Suppressor macrophage treated with lipopolysaccharide for 4 hours (primary cell): ENCODE data around the gene WDR44.
"Not testable (repeated sequence)": the region's sequence is repeated elsewhere in the genome, so short reads cannot be mapped to it uniquely, and the experiment has no call there.

ENCODE experiments used
- DNase-seq: peaks from one replicate; pipeline ENCODE4 v3.0.0-alpha.2; 2020

Gene WDR44

DNA sequence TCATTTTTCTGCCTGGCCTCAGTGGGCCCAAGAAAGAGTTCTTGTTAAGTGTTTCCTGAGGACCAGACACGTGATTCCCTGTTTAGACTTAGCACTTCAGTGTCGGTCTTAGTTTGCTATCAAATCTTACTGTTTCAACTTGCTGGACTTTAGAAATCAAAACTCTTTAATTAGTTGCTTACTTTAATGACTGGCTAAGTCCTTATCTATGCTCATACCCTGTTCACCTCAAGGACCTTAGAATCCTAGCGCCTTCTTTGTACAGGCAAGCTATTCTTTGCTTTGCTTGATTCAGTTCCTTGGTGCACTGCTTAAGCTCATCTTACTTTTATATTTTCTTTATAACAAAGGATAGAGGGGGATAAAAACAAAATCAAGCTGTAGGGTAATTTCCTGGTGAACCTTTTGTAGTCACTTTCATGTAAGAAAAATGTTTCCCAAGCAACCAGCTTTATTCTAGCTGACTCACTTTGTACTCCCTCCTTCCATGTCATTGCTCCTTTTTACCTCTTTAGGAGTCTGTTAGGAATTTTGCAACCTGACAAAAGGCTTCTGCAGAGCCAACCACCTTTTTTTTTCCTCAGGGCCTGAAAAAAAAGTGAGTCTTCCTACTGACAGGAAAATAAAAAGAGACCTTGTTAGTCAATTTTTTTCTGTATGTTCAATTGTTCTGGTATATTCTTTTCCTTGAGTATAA, 14.7 kb downstream of the WDR44 start:
- no peak for DNase-seq

DNA sequence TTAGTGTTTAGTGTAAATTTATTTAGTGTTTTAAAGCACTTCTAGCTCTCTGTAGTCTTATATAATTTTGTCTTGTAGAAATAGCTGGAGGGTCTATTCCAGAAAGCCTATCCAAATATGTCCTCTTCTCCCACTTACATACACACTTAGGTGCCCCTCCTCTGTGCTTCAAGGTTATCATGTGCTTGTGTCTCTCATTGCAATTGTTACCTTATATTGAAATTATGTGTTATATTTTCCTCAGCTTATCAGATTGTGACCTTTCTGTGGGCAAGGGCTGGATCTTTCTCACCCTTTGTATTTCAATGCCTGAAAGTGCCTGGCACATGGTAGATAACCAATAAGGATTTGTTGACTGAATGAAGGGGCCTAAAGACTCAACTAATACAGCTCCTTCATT, 18.4 kb downstream of the WDR44 start:
- DNase-seq = no peak

DNA sequence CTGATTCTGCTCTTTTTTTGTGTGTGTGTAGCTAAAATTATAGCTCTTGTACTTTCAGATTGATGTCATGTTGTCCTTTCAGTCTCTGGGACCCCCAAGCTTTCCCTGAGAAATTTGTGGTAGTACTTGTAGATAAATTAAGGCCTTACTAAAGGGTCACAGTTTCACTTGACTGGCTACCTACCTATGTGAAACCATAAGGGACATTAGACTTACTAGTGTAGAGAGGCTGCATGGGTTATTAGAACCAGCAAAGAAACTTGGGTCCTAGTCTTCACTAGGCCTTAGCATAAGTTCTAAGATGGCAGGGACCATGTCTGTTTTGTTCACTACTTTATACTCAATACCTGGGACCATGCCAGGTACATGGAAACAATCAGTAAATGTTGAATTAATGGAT, 21.4 kb downstream of the WDR44 start:
- DNase-seq = no peak

DNA sequence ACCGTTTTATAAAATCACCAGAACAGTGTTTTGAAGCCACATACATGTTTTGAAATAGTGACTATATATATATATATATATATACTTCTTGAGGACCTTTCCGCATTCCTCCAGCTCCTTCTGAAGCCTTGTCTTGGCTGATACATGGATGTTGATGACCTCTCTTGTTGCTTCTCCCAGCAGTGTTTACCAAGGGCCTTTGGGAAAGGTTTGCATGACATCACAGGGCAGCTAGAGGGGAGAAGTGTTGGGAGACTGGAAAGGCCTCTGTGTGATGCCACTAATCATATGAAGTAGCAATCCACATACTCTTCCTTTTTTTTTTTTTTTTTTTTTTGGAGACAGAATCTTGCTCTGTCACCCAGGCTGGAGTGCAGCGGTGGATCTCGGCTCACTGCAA, 22.5 kb downstream of the WDR44 start:
- DNase-seq = no peak

DNA sequence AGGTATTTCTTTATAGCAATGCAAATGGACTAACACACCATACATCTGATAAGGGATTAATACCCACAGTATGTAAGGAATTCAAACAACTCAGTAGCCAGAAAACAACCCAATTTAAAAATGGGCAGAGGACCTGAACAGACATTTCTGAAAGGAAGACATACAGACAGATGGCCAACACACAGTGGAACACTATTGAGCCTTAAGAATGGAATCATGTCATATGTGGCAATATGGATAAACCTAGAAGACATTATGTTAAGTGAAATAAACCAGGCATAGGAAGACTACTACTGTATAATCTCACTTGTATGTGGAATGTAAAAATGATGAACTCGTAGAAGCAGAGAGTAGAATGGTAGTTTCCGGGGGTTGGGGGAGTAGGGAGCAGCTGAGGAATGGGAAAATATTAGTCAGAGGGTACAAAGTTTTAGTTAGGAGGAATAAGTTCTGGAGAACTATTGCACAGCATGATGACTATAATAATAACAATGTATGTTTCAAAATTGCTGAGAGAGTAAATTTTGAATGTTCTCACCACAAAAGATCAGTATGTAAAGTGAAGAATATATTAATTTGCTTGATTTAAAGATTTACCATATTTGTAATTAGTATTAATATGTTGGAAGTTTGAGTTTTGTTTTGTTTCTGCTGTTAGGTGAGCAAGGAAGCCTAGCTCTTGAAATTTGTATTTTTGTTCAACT, 25.2 kb downstream of the WDR44 start:
- no peak for DNase-seq

DNA sequence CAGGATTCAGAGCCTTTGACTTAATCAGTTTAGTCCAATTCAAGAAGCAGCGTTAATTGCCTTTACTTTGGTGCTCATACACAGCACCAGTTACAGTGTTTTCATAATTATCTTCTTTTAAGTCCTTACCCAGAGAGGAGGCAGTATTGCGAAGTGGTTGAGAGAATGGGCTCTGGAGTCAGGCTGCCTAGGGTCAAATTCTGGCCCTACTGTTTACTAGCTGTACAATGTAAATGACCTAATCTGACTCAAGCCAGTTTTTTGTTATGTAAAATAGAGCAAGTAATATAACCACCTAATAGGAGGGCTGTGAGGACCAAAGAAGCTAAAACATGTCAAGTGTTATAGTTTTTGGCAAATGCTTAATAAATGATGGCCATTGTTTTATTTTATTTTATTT, 27.6 kb downstream of the WDR44 start:
- DNase-seq = no peak

DNA sequence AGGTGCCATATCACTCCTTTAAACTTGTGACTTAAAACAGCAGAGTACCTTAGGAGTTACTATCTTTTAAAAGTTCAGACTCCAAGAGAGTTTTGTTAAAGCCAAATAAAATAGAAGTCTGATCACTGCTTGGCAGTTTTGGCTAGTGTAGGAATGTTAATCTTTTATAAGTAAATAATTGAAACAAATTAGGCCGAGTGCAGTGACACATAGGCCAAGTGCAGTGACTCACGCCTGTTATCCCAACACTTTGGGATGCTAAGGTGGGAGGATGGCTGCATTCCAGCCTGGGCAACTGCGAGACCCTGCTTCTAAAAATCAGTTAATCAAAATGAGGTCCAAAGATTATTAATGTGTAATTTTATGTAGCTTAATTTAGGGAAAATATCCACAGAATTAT, 37.2 kb downstream of the WDR44 start:
- no peak for DNase-seq

DNA sequence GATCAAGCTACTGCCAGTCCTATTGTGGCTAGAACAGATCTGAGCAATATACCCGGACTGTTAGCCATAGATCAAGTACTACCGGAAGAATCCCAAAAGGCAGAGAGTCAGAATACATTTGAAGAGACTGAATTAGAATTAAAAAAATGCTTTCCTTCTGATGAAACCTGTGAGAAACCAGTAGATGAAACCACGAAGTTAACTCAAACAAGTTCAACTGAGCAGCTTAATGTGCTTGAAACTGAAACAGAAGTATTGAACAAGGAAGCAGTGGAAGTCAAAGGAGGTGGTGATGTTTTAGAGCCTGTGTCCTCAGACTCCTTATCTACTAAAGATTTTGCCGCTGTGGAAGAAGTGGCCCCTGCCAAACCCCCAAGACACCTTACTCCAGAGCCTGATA, 46.8 kb downstream of the WDR44 start:
- no peak for DNase-seq

DNA sequence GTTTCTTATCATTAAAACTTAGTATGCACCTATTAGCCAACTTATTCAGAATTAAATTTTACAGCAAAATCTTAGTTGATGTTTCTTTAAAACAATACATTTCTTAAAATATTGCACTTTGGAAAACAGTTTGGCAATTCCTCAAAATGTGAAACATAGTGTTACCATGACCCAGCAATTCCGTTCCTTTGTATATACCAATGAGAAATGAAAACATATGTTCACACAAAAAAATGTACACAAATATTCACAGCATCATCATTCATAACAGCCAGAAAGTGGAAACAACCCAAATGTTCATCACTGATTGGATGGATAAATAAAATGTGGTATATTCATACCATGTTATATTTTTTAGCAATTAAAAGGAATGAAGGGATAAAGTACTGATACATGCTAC, 50.2 kb downstream of the WDR44 start:
- DNase-seq = no peak

DNA sequence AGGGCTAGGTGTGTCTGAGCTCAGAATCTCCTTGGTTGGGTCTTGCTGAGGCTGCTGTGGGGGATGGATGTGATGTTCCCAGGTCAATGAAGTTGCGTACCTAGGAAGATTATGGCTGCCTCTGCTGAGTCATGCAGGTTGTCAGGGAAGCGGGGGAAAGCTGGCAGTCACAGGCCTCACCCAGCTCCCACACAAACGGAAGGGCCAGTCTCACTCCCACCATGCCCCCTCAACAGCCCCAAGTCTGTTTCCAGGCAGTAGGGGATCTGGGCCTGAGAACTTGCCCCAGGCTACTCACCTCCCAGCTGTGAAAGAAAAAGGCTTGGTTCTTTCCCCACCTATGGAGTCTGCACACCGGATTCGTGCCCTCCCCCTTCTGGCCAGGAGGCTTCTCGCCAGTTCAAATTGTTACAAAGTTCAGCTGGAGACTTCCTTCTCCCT, 72.9 kb downstream of the WDR44 start:
- DNase-seq = no peak

DNA sequence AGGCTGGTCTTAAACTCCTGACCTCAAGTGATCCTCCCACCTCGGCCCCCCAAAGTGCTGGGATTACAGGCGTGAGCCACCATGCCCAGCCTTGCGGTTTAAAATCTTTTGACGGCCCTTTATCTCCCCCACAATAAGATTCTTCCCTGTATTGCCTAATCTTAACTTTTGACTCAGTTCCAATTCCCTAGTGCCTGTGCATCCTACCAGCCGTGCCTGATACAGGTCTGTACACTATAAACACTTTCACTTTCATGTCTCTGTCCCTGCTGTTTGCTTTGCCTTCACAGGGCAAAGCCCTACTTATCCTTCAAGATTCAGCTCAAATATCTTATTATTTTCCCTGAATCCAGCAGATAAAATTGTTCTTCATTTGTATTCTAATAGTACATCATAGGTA, 74.6 kb downstream of the WDR44 start:
- DNase-seq = no peak

DNA sequence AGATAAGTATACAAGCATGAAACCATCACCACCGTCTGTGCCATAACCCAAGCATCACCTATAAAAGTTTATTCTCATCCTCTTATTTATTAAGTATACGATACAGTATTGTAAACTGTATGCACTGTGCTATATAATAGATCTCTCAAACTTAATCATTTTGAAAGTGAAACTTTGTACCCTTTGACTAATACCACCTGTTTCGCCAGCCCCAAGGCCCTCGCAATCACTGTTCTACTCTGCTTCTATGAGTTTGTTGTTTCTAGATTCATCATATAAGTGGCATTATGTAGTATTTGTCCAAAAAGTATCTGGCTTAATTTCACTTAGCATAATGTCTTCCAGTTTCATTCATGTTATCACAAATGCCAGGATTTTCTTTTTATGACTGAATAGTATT, 77.7 kb downstream of the WDR44 start:
- DNase-seq = peak; percentile 3

DNA sequence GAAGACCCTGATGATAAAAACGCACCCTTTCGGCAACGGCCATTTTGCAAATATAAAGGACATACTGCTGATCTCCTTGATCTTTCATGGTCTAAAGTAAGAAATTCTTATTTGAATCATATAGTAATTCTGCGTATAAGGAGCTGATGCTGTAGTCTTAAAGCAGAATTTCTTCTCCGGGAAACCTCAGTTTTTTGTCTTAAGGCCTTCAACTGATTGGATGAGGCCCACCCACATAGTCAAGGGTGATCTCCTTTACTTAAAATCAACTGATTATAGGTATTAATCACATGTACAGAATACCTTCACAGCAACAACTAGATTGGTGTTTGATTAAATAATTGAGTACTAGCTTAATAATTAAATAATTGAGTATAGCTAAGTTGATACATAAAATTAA, 86.9 kb downstream of the WDR44 start:
- no peak for DNase-seq

DNA sequence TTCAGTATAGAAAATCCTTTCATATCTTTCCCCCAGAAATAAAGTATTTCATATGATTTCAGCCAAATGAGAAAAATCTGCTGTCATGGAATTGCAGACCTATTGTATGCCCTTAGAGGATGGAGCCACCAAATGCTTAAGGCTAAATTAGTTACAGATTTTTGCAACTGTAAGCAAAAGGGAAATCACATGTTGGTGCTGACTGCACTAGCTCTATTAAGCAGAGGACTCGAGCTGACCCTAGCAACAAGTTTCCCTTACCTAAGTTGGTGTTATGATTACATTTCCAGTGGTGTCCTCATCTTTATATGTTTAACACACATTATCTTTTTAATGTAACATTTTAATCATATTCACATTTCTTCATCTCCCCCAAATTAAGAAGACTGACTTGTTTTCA, 91.4 kb downstream of the WDR44 start:
- DNase-seq = no peak

DNA sequence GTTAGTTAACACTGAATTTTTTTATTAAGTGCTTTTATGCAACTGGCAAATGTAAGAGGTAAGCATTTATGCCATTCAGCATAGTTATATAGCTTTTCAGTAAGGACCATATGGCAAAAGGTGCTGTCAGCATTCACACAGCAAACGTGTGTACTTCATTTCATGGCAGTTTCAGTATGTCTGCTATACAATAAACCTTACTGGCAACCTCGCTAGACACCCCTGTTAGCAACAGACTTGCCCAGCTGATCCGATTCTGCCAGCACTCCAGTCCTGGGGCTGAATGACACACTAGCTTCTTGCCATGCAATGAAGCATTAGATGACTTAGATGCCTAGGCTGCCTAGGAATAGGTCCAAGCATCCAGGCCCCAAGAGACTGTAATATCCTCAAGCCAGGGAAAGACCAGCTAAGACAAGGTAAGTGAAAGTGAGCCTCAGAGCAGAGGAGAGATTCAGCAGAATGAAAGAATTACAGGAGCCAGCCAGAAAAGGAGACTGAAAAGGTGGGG, 102.4 kb downstream of the WDR44 start:
- DNase-seq = no peak

DNA sequence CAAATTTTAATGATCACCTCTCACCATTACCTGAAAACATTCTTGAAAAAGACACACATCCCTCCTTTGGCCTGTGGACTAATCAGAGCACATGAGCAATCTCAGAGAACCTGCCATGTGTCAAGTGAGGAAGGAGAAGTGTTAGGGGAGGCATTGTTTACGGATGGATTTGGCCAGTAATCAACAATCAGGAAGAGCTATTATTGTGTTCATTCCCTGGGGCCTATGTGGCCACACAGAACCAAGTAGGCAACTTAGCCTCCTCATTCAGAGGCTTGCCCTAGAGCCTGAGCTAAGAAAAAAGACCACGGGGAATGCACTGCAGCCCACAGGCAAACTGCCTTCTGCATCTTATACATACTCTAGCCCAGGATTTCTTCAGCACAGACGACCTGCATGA, 109.1 kb downstream of the WDR44 start:
- no peak for DNase-seq

DNA sequence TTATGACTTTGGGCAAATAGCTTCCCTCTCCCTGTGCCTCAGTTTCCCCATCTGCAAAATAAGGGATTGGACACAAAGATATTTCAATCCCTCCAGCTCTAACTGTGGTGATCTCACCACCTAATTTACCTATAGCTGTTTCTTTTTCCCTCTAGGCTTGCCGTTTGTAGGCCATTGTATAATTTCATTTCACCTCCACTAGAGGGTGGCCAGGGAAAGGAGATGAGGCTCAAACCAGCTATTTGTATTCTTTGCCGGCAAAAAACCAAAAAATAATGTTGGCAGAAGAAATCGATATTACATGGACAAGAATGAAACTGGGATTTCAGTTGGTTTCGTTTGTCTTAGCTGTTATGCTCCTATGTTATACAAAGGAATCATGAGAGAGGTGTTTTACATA, 113.6 kb downstream of the WDR44 start:
- DNase-seq = peak; percentile 35

DNA sequence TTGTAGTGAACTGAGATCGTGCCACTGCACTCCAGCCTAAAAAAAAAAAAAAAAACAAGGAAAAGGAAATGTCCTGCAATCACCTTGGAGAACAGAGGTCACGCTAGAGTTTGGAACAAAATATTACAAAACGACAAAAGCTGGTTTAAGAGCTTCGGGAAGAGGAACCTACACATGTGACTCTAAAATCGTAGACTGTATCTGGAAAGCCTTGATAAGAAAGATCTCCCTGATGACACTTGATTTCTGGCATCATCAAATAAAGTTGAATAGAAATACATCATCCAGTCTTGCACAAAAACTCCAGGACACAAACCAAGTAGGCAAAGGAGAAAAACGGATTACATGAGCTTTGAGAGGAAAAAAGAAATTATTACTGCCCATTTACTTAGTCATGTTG, 118.6 kb downstream of the WDR44 start:
- DNase-seq = peak; percentile 23

DNA sequence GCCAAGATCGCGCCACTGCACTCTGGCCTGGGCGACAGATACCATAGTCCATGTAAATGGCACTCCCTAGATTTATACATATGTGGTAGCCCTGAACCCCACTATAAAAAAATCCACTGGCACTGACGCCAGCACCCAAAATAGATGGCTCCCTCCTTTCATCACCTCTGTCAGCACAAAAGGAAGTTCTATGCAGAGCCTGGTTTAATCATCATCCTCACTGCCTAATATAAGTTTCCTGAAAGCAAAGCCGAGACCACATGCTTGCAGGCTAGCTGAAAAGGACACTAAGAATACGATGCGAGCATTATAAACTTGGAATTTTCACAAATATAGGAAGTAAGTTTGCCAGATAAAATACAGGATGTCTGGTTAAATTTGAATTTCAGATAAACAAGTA, 122.2 kb downstream of the WDR44 start:
- DNase-seq = peak; percentile 28

DNA sequence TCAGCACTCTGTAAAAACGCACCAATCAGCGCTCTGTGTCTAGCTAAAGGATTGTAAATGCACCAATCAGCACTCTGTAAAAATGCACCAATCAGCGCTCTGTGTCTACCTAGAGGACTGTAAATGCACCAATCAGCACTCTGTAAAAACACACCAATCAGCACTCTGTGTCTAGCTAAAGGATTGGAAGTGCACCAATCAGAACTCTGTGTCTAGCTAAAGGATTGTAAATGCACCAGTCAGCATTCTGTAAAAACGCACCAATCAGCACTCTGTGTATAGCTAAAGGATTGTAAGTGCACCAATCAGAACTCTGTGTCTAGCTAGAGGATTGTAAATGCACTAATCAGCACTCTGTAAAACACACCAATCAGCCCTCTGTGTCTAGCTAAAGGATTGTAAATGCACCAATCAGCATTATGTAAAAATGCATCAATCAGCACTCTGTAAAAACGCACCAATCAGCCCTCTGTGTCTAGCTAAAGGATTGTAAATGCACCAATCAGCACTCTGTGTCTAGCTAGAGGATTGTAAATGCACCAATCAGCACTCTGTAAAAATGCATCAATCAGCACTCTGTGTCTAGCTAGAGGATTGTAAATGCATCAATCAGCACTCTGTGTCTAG, 124.9 kb downstream of the WDR44 start:
- not testable (repeated sequence) for DNase-seq

DNA sequence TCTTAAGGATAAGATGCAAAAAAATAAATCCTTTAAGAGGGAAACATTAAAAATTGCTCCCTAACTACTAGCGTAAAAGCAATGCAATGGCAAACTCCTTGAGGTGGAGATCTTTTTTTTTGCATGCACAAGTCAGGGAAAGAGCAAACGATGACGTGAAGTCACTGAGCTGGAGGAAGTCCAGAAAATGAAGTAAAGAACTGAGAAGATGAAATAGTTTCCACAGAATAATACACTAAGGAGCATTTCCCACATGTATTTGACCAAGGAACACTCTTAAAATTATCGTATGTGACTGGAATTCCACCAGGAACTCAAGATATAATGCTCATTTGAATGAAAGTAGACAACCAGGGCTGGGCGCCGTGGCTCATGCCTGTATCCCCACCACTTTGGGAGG, 128.7 kb downstream of the WDR44 start:
- no peak for DNase-seq

DNA sequence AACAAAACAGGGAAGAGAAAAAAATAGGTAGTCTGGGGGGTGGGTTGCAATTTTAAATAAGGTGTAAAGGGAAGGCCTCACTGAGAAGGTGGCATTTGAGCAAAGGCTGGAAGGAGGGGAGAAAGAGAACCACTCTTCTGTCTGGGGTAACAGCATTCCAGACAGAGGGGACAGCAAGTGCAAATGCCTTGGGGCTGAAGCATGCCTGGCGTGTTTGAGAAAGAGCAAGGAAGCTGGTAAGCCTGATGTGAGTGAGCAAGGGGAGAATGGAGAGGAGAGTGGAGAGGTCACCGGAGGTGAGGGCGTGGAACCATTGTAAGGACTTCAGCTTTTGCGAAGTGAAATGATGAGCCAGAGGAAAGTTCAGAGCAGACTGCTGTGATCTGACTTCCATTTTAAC, 130.0 kb downstream of the WDR44 start:
- DNase-seq = no peak

DNA sequence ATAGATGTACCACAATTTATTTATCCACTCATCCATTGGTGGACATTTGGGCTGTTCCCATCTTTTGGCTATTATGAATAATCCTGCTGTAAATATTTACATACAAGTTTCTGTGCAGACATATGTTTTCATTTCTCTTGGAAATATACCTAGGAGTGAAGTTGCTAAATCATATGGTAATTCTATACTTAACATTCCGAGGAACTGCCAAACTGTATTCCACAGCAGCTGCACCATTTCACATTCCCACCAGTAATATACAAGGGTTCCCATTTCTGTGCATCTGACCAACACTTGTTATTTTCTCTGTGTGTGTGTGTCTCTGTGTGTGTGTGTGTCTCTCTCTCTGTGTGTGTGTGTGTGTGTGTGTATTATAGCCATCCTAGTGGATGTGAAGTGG, 134.3 kb downstream of the WDR44 start:
- no peak for DNase-seq

DNA sequence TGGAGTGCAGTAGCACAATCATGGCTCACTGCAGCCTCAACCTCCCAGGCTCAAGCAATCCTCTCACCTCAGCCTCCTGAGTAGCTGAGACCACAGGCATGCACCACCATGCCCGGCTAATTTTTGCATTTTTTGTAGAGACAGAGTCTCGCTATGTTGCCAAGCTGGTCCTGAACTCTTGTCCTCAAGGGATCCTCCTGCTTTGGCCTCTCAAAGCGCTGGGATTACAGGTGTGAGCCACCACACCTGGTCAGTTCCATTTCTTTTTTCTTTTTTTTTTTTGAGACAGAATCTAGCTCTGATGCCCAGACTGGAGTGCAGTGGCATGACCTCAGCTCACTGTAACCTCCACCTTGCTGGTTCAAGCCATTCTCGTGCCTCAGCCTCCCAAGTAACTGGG, 136.5 kb downstream of the WDR44 start:
- not testable (repeated sequence) for DNase-seq
